ENCODE results near the gene KRT78.
"Not testable (repeated sequence)": the region's sequence is repeated elsewhere in the genome, so short reads cannot be mapped to it uniquely, and the experiment has no call there.

KRT78 gene

DNA sequence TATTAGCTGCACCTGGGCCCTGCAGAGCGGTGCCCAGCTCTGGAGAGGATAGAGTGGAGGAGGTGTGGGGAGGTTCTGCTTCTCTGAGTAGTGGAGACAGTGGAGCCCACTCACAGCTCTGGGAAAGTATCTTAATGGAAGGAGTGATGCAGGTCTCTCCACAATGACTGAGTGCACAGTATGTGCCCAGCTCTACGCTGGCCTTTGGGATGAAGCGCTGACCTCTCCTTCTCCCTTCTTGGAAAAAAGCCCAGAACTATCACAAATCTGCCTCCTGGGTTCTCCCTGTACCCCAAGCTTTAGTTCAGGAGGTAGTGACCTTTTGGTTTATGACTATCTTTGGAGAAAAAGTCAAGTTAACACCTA is 52.4 kb downstream of the KRT78 start:
- DNase-seq (ENCODE audit: low read depth in 2 of 2) = no peak

DNA sequence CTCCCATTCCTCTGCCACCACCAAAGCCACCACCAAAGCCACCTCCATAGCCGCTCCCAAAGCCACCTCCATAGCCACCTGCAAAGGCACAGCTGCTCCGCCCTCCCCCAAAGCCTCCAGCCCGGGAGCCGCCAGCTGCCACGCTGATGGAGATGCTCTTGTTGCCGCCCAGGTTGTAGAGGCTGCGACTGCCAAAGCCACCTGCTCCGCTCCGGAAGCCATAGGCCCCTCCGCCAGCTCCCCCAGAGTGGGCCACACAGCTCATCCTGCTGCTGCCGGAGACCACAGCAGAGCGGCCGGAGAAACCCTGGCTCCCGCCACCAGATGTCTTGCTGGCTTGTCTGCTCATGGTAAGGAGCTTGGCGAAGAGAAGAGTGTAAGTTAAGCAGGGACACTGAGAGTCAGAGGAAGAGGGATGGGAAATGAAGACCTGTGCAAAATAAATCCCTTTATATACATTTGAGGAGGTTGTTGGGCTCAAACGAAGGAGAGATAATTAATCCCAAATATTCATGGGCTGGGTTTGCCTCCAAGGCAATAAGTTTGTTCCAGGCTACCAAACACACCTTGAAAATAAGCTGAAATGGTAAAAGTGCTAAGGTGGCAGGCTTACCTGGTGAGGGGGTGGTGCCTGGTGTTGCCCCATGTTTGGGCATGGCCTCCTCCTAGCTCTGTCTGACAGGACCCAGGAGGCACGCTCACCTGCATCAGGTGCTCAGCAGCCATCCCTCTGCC is 52.9 kb downstream of the KRT78 start, which contains the start of gene KRT3:
Gene KRT3 (minus strand): TSS at position 424 of the 735 bp plus-strand sequence. CDS start 75 bp downstream, at position 349.
- no peak for DNase-seq (ENCODE audit: low read depth in 2 of 2)

- DNase-seq (ENCODE audit: low read depth in 2 of 2) = not testable (repeated sequence)
These were observed 53.5 kb downstream of the KRT78 start for GRCh38 chr12:52795332-52795674.

DNA sequence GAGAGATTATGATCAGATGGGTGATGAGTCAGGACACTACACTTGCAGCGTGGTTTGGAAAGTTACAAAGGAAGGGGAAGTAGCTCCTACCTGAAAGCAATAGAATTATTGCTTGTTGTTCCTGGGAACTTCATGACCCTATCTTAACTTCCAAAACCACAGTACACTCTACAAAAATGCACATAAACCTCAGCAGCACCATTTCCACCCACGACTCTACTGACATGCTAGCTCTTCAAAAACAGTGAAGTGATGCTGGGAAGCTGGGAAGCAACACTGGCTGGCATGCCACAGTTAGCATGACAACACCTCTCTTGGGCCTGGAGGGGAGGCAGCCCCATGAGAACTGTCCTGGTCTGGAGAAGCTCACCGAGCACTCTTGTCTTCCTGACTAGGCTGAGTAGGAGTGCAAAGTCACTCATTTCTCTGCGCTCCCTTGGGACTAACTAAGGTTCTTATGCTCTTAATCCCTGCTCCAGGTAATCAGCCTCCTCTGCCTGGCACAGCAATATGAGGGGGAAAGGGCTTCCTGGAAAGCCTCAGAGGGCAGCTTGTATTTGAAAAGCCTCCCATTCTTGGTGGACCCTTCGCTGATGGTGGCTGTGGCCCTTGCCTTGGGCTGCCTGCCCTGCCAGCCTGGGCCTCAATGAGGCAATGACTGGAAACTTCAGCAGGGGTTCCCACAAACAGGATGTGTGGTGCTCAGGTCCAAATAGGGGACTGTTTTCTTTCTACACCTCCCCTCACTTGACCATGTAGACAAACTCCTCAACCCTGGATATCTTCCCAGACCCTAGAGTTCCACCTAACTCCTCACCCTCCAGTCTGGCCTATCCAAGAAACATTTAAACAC is 54.1 kb downstream of the KRT78 start:
- no peak for DNase-seq (ENCODE audit: low read depth in 2 of 2)

- DNase-seq (ENCODE audit: low read depth in 2 of 2) = no peak
These were observed 56.4 kb downstream of the KRT78 start for GRCh38 chr12:52792185-52793029.

GRCh38 chr12:52791271-52792184 is 57.3 kb downstream of the KRT78 start:
- no peak for DNase-seq (ENCODE audit: low read depth in 2 of 2)

DNA sequence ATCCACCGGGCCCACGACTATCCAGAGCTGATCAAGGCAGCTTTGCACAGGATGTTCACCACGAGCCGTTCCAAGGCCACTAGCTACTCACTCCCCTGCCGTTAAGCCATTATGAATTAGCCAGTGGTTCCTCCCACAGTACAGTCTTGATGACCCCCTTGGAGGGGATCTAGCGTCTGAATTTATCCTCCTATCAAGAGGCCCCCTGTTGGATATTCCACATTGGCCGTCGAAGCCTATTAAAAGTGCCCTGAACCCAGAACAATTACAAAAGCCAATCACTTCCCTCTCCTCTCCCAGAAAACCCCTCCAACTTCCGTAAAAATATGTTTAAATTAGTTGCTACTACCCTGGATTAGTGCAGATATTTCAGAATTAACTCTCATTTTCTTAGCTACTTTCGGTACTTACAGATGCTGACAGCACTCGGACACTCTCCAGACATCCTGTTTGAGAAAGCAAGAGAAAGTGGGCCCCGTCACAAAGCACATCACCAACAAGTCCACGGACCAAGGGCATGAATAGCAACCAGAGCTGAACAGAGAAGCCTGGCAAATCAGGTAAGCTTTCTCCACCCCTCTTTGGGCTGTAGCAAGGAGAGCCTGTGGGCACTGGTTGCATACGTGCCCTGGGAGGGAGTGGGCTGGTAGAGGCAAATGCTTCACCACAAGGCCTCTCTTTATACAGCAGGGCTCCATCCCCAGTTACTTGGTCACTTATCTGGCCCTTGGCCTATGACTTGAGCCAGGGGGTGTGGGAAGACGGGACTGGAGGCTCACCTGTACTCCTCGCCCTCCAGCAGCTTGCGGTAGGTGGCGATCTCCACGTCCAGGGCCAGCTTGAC is 58.1 kb downstream of the KRT78 start:
- no peak for DNase-seq (ENCODE audit: low read depth in 2 of 2)

DNA sequence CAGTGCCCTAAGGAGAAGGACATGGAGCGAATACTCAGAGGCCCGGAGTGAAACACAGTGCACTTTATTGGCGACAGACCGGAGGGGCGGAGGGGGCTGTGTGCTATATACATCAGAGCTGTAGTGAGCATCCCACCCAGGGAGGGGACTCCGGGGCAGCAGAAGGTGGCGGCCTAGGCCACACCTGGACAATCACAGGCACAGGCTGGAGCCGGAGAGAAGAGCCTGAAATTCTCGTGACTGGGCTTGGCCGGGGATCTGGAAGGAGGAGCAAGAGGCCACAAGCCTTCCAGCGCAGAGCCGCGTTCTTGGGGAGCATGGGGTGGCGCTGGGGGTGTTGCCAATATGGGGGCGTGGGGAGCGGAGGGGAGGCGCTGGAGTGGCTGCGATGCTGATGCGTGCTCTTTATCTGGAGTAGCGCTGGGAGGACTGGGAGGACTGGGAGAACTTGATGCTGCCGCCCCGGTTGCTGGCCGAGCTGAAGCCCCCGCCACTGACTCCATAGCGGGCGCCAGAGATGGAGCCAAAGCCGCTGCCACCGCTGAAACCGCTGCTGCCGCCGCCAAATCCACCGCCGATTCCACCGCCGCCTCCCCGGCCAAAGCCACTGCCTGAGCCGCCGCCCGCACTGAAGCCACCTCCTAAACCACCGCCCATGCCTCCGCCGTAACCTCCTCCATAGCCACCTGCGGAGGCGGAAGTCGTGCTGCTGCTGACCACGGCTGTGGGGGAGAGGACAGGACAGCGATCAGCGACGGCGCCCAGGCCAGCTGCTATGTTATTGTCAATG is 59.0 kb downstream of the KRT78 start:
- no peak for DNase-seq (ENCODE audit: low read depth in 2 of 2)

GRCh38 chr12:52788876-52789636 is 59.7 kb downstream of the KRT78 start:
- no peak for DNase-seq (ENCODE audit: low read depth in 2 of 2)

- DNase-seq (ENCODE audit: low read depth in 2 of 2) = no peak
These were observed 60.5 kb downstream of the KRT78 start for GRCh38 chr12:52788192-52788875.
